ENCODE results near the gene SLC45A3.

Gene SLC45A3

GRCh38 chr1:205610901-205611466, 69.3 kb downstream of the SLC45A3 start:
- no peak for DNase-seq (ENCODE audit: low read depth in 1 of 2, low spot score in 1 of 2)

GRCh38 chr1:205610036-205610435, 70.3 kb downstream of the SLC45A3 start:
- DNase-seq (ENCODE audit: low read depth in 1 of 2, low spot score in 1 of 2) = no peak

Measured in activated CD4-positive, alpha-beta T cell treated with anti-CD3 and anti-CD28 coated beads, Interleukin-2, amount 50 U/mL, for 24 hours (primary cell).